IgD-negative memory B cell (primary cell): Measurements from ENCODE around the gene PLEKHG5. TPM values are rescaled to one million over a fixed set of nuclear protein-coding genes. Genes with fewer than 3 reads are reported as not detected.

Experiments used
- H3K27ac Mint-ChIP-seq, 3 donors: one replicate each; pipeline ENCODE4 v1.8.0; 2020 to 2022; ENCODE audit warnings: mild to moderate bottlenecking in 3 of 3, mixed read lengths in 3 of 3, moderate library complexity in 1 of 3
- H3K27me3 Mint-ChIP-seq: one replicate; pipeline ENCODE4 v1.8.0; 2021; ENCODE audit warnings: mixed read lengths
- H3K36me3 Mint-ChIP-seq: one replicate; pipeline ENCODE4 v1.8.0; 2020; ENCODE audit warnings: mild to moderate bottlenecking, mixed read lengths
- H3K4me1 Mint-ChIP-seq, 3 donors: one replicate each; pipeline ENCODE4 v1.8.0; 2020 to 2022; ENCODE audit warnings: mixed read lengths in 3 of 3, mild to moderate bottlenecking in 1 of 3
- H3K4me3 Mint-ChIP-seq, 4 donors: one replicate each; pipeline ENCODE4 v1.8.0; 2020 to 2022; ENCODE audit warnings: mild to moderate bottlenecking in 4 of 4, mixed read lengths in 4 of 4, moderate library complexity in 3 of 4
- H3K9me3 Mint-ChIP-seq, 3 donors: one replicate each; pipeline ENCODE4 v1.8.0; 2020 to 2021; ENCODE audit warnings: mixed read lengths in 3 of 3, mild to moderate bottlenecking in 1 of 3
- polyA plus RNA-seq: library from polyadenylated mRNA; unstranded; fragments of 300-500 nt; fragmentation: Illumina TruSeq; gene quantifications from one replicate; pipeline ENCODE4 v1.2.3, GENCODE V29; 2021

PLEKHG5 gene
- polyA plus RNA-seq, 1 donor from 2014 or later, result not detected

DNA sequence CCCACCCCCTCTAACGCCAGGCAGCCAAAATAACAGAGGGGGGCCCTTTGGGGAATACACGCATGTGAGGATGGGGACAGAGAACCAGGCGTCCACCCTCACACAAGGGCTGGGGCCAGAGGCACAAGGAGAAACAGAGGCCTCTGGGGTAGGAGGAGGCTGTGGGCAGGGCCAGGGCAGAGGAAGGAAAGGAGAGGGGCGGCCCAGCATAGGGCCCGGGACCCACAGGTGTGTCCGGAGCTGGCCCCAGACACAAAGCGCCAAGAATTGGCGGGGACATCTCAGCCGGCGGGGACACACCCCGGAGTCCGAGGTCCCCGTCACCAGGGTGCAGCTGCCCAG lies 6.7 kb downstream of the PLEKHG5 start:
- Mint-ChIP-seq H3K36me3 (no peaks in the 10 kb centered on the region), H3K27ac (no peak overlapping the region), H3K4me3 (peak overlapping the region in 2 of 4 donors; percentile 36 to 45), H3K9me3 (peaks cover 0 to 2% (median 0%) of the 10 kb centered on the region in 3 donors), H3K4me1 (peaks cover 0 to 9% (median 4%) of the 10 kb centered on the region in 3 donors), H3K27me3 (peaks cover 25% of the 10 kb centered on the region)

DNA sequence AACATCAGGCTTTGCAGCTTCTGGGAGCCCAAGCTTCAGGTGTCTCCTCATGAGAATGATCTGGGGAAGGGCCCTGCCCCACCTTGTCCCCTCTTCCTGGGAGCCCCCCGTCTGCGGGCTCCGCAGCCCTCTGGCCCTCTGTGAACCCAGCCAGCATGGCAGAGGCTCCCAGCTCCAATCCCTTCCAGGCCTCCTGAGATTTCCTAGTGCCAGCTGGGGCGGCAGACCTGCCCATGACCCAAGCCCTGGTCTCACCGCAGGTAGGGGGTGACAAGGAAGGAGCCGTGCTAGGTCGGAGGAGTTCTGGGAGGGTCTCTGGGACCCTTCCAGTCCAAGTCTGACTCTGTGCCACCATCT lies 7.7 kb downstream of the PLEKHG5 start:
- Mint-ChIP-seq H3K9me3 (peaks cover 0 to 2% (median 0%) of the 10 kb centered on the region in 3 donors), H3K27me3 (peaks cover 27% of the 10 kb centered on the region), H3K27ac (no peak overlapping the region), H3K4me3 (no peak overlapping the region), H3K36me3 (no peaks in the 10 kb centered on the region), H3K4me1 (peaks cover 0 to 9% (median 4%) of the 10 kb centered on the region in 3 donors)

- H3K36me3 Mint-ChIP-seq, result no peaks in the 10 kb centered on the region
- H3K27me3 Mint-ChIP-seq, result peaks cover 27% of the 10 kb centered on the region
- H3K4me1 Mint-ChIP-seq, result peaks cover 0 to 9% (median 4%) of the 10 kb centered on the region in 3 donors
- no peak overlapping the region for H3K27ac Mint-ChIP-seq
- H3K9me3 Mint-ChIP-seq, result peaks cover 0 to 2% (median 0%) of the 10 kb centered on the region in 3 donors
- no peak overlapping the region for H3K4me3 Mint-ChIP-seq
These were observed 8.3 kb downstream of the PLEKHG5 start for GRCh38 chr1:6483017-6483760.

DNA sequence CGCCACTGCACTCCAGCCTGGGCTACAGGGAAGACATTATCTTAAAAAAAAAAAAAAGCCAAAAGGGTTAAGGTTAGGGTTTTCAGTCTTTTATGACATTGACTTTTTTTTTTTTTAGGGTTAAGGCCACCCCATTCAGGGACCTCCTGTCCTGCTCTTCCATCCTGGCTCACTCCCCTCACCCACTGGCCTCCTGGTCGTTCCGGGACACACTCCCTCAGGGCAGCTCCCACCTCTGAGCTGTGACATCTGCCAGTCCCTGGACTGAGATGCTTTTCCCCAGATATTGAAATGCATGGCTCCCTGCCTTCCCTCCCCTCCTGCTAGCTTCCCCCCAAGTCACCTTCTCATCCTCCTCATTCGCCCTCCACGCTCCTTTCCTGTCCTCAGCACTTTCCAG lies 9.6 kb downstream of the PLEKHG5 start:
- Mint-ChIP-seq H3K27ac (no peak overlapping the region), H3K4me1 (peaks cover 0 to 6% (median 4%) of the 10 kb centered on the region in 3 donors), H3K4me3 (no peak overlapping the region), H3K36me3 (no peaks in the 10 kb centered on the region), H3K27me3 (peaks cover 27% of the 10 kb centered on the region), H3K9me3 (peaks cover 0 to 2% (median 0%) of the 10 kb centered on the region in 3 donors)

GRCh38 chr1:6477039-6477820 lies 14.2 kb downstream of the PLEKHG5 start:
- H3K27me3 Mint-ChIP-seq, result peaks cover 11% of the 10 kb centered on the region
- H3K9me3 Mint-ChIP-seq, result peaks cover 0 to 2% (median 0%) of the 10 kb centered on the region in 3 donors
- H3K27ac Mint-ChIP-seq, result no peak overlapping the region
- no peaks in the 10 kb centered on the region for H3K36me3 Mint-ChIP-seq
- H3K4me3 Mint-ChIP-seq, result no peak overlapping the region
- no peaks in the 10 kb centered on the region for H3K4me1 Mint-ChIP-seq

DNA sequence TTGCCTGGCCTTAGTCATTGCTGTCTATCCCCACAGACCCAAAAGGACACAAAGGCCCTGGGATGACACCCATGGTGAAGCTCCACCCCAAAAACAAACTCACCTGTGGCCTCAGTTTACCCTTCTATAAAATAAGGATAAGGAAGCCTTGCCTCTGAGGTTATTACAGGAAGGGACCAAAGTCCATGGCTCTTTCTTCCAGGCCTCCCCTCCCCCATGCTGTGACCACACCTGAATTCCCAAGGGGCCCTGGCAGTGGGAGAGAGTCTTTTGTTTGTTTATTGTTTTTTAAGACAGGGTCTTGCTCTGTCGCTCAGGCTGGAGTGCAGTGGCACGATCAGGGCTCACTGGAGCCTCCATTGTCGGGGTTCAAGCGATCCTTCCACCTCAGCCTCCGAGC lies 15.0 kb downstream of the PLEKHG5 start:
- H3K27ac Mint-ChIP-seq, result no peak overlapping the region
- no peaks in the 10 kb centered on the region for H3K4me1 Mint-ChIP-seq
- H3K27me3 Mint-ChIP-seq, result peaks cover 6% of the 10 kb centered on the region
- no peaks in the 10 kb centered on the region for H3K9me3 Mint-ChIP-seq
- H3K36me3 Mint-ChIP-seq, result no peaks in the 10 kb centered on the region
- no peak overlapping the region for H3K4me3 Mint-ChIP-seq

DNA sequence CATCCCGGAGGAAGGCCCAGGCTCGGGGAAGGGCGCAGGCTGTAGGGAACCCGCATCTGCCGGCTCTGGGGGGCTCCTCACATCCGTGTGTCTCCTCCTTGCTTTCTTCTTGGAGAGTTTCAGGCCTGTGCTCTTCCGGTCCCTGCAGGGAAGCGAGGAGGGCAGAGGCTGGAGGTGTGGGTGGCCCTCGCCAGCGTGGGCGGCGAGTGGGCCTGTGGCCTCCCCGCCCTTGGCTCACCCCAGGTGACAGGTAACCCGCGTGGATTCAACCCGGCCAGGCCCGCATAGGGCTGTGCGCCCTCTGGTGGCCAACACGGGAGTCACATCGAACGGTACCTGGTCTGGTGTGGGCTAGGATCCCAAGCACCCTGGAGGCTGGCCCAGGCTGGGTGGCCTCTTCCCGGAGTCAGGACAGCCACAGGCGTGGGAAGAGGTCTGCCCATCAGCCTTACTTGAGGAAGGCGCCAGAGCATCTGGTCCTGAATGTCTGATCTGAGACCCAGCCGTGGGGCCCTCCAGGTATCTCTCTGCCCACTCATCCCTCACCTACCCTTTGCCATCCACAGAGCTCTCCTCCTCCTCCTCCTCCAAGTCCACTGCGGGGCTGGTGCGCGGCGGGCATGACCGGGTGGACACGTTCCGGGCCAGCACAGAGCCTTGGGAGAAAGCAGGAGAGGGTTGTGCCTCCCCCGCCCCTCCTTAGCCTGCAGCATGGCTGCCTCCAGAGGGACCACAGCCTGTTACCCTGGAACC lies 15.9 kb downstream of the PLEKHG5 start:
- peaks cover 3% of the 10 kb centered on the region for H3K27me3 Mint-ChIP-seq
- no peaks in the 10 kb centered on the region for H3K36me3 Mint-ChIP-seq
- peak overlapping the region in 1 of 4 donors; percentile 68 for H3K4me3 Mint-ChIP-seq
- no peaks in the 10 kb centered on the region for H3K9me3 Mint-ChIP-seq
- H3K27ac Mint-ChIP-seq, result no peak overlapping the region
- no peaks in the 10 kb centered on the region for H3K4me1 Mint-ChIP-seq

DNA sequence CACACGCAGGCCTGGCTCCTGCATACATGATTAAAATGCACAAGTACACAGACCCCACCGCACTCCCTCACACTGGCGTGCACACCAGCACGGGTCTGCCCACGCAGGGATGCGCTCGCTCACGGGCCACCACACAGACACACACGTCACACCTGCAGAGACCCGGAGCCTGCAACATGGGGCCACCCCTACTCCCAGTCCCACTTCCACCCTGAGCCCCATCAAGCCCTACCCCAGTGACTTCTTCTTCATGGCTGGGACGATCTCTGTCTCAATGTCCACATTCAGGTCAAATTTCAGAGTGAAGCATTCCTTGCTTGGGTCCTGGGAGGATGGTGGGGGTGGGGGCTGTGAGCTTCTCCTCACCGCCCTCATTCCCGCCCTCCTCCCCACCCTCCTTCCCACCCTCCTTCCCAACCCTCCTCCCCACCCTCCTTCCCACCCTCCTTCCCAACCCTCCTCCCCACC lies 16.6 kb downstream of the PLEKHG5 start:
- Mint-ChIP-seq H3K9me3 (no peaks in the 10 kb centered on the region), H3K27ac (no peak overlapping the region), H3K27me3 (peaks cover 3% of the 10 kb centered on the region), H3K4me1 (no peaks in the 10 kb centered on the region), H3K36me3 (no peaks in the 10 kb centered on the region), H3K4me3 (no peak overlapping the region)

GRCh38 chr1:6473974-6474814 lies 17.3 kb downstream of the PLEKHG5 start:
- no peaks in the 10 kb centered on the region for H3K9me3 Mint-ChIP-seq
- no peak overlapping the region for H3K27ac Mint-ChIP-seq
- H3K4me1 Mint-ChIP-seq, result no peaks in the 10 kb centered on the region
- no peak overlapping the region for H3K4me3 Mint-ChIP-seq
- peaks cover 3% of the 10 kb centered on the region for H3K27me3 Mint-ChIP-seq
- no peaks in the 10 kb centered on the region for H3K36me3 Mint-ChIP-seq

DNA sequence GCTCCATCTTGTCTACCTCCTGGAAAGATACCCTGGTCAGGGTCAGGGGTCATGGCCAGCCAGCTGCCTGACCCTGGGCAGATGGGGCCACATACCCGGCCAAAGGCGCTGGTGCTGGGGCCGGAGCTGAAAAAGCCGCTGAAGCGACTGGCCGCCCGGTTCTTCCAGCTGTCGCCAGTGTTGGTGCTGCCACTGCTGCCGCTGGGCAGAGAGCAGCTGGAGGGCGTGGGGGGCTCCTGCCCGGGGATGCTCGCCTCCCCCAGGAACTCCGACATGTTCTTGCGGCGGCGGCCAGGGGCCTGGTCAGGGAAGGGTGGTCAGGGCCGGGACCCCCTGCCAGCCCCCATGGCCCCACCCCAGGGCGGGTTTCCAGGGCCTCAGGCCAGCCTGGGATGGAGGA lies 18.3 kb downstream of the PLEKHG5 start:
- H3K9me3 Mint-ChIP-seq, result no peaks in the 10 kb centered on the region
- no peaks in the 10 kb centered on the region for H3K4me1 Mint-ChIP-seq
- no peaks in the 10 kb centered on the region for H3K36me3 Mint-ChIP-seq
- no peak overlapping the region for H3K27ac Mint-ChIP-seq
- H3K4me3 Mint-ChIP-seq, result no peak overlapping the region
- H3K27me3 Mint-ChIP-seq, result peaks cover 3% of the 10 kb centered on the region

DNA sequence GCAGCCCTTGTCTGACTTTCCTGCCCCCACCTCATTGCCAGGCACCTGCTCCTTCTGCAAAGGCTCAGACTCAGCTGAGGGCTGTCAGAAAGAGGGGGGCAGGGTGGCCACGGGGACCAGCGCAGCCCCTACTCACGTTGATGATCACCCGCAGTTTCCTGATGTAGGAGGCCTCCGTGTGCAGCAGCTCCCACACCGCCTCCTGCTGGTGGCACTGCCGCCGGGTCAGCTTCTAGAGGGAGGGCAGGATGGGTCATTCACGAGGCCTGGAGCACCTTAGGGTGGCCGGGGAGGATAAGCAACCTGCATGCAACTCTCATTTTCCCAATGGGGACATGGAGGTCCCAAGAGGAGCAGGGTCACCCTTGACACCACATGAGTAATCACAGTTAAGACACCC lies 19.1 kb downstream of the PLEKHG5 start:
- H3K36me3 Mint-ChIP-seq, result no peaks in the 10 kb centered on the region
- no peaks in the 10 kb centered on the region for H3K9me3 Mint-ChIP-seq
- H3K4me3 Mint-ChIP-seq, result no peak overlapping the region
- H3K27ac Mint-ChIP-seq, result no peak overlapping the region
- H3K27me3 Mint-ChIP-seq, result peaks cover 3% of the 10 kb centered on the region
- H3K4me1 Mint-ChIP-seq, result no peaks in the 10 kb centered on the region

DNA sequence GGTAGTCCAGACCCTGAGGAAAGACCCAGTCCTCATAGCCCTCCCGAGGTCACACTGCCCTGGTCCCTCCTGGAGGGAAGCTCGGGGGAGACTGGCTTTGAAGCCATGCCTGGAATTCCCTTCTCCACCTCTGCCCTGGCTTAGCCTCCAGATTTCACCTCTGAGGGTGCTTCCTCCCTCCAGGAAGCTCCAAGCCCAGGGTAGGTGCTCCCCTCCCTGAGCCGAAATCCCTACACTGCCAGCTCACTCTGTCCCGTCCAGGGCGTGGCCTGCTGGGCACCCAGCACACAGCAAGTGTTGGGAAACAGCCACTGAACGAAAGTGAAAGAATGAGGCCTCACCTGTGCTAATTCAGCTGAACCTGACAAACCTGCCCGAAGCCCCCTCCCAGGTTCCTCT lies 19.5 kb downstream of the PLEKHG5 start:
- H3K4me3 Mint-ChIP-seq, result no peak overlapping the region
- no peaks in the 10 kb centered on the region for H3K9me3 Mint-ChIP-seq
- no peaks in the 10 kb centered on the region for H3K4me1 Mint-ChIP-seq
- H3K36me3 Mint-ChIP-seq, result no peaks in the 10 kb centered on the region
- peaks cover 2% of the 10 kb centered on the region for H3K27me3 Mint-ChIP-seq
- H3K27ac Mint-ChIP-seq, result no peak overlapping the region

GRCh38 chr1:6471086-6471969 lies 20.1 kb downstream of the PLEKHG5 start:
- Mint-ChIP-seq H3K4me3 (no peak overlapping the region), H3K4me1 (no peaks in the 10 kb centered on the region), H3K9me3 (no peaks in the 10 kb centered on the region), H3K27me3 (peaks cover 2% of the 10 kb centered on the region), H3K27ac (no peak overlapping the region), H3K36me3 (no peaks in the 10 kb centered on the region)
